Activated CD8-positive, alpha-beta memory T cell treated with anti-CD3 and anti-CD28 coated beads, Interleukin-2, amount 50 U/mL, for 1 hour (primary cell): Measurements from ENCODE around the gene ACVR1C.

Experiments
- DNase-seq: peaks from one replicate; pipeline ENCODE4 v3.0.0-alpha.2; 2020; ENCODE audit errors: extremely low read depth

ACVR1C gene

GRCh38 chr2:157628477-157629415 lies at the start of gene ACVR1C:
Gene ACVR1C (minus strand): TSS chr2:157628864. CDS start chr2:157628644, 220 bp downstream.
- DNase-seq, result no peak

- no peak for DNase-seq
Measured at GRCh38 chr2:157677941-157678340, 49.3 kb upstream of the ACVR1C start.

DNA sequence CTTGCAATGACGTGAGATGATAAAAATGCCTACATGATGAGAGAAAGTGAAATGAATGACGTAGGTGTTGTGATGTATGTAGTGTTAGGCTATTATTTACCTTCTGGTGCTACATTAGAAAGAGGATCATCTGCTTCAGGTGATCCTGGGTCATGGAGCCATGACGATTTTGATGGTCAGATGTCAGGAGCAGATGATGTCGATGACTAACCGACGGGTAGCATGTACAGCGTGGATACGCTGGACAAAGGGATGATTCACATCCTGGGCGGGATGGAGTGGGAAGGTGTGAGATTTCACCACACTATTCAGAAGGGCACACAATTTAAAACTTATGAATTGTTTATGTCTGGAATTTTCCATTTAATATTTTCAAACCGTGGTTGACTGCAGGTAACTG lies 43.5 kb upstream of the ACVR1C start:
- no peak for DNase-seq

GRCh38 chr2:157662401-157662800 lies 33.7 kb upstream of the ACVR1C start:
- no peak for DNase-seq

- no peak for DNase-seq
Measured at GRCh38 chr2:157661776-157662175, 33.1 kb upstream of the ACVR1C start.

DNA sequence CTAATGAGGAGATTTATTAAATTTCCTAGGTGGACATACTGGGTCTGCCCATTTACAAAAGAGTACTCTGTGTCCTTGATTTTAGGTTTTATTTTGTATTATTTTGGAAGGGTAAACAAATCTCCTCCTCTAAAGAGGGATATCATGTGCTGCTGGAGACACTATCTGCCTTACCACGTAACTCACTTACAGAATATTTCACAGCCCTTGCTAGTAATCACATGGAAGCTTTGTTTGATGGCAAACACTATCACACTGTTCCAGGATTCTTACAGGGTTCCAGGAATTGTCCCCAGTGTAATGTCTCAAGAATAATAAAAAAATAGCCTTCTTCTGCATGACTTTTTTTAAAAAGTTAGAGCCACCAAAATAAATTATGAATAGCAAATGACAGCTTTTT lies 29.2 kb upstream of the ACVR1C start:
- DNase-seq, result no peak

DNA sequence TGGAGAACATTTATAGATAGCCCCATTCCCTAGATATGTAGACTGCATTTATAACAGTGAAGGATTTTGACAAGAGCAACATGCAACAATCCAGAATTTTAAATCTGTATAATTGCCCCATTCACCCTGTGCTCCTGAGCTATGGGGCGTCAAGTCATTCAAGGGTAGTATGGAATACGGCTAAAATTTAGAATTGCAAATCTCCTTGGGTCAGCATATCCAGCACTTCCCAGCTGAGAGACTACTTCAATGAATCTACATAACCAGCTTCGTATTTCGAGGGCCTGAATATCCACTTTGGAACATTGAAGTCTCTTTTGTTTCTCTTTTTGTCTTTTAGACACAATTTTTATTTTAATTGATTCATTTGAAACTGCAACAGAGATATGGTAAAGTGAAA lies 28.4 kb upstream of the ACVR1C start:
- no peak for DNase-seq

DNA sequence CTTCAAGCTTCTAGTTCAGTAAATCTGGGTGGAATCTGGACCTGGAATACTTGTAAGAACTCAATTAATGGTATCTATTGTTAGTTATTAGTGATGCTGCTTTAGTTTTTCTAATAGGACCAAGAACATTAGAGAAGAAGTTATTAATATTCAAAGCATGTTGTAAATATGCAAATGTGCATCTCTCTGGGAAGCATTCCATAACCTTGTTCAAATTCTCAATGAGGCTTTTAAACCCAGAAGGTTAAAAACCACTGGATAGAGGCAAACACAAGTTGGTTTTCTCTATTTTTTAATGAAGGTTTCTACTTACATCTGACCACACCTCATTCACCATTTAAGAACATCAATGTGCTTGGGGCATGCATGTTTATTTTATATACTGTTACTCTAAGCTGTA lies 16.1 kb upstream of the ACVR1C start:
- no peak for DNase-seq

DNA sequence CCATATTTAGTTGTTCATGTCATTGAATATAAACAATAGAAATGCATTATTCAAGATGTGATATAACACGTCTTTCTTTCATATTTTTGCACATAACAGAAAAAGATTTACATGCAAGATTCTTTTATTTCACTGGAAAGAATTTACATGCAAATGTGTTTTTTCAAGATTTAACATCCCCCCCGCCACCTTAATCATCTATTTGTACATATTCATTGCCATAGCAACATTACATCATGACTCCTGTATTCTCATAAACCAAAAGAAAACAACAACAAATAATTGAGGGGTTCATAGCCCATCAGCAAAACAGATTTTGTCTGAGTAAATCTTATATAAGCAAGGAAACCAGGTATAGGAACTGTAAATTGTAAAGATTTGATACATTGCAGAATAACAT lies 3.2 kb upstream of the ACVR1C start:
- no peak for DNase-seq

DNA sequence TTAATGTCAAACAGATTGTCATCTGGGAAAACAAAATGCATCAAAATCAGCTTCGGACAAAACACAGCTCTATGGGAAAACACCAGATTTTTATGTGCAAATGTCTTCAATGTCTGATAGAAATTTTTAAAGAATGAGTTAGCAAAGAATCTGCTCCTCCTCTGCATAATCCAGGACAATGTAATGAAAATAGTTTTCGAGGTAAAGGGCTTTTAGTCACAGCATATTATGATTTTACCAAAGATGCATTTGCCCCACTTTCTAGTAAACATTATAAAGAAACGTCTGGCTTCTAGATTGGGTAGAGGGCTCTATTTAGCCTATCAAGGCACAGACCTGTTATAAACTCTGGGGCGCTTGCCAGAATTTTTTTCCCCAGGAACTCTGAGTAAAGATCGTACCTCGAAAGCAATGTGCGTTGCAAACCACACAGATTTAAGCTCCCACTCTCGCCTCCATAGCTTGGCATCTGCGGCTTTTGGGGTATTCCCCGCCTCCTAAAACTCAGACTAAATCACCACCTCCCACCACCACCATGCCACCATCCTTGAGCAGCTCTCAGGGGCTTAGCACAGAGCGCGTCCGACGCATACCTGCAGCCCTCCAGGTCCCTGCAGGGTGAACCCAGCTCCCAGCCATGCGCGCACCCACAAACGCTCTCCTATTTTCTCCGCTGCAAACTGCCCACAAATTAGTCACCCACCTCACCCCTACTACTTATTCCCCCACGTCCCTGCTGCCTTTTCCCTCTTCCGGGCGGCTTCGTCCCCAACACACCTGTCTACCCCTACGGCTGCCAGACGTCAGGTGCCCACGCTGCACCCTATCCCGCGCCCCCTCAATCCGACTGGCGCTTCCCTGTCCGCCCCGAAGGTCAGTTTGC lies 829 bp downstream of the ACVR1C start:
- DNase-seq, result no peak

- DNase-seq, result no peak
Measured at GRCh38 chr2:157625296-157625695, 3.4 kb downstream of the ACVR1C start.

DNA sequence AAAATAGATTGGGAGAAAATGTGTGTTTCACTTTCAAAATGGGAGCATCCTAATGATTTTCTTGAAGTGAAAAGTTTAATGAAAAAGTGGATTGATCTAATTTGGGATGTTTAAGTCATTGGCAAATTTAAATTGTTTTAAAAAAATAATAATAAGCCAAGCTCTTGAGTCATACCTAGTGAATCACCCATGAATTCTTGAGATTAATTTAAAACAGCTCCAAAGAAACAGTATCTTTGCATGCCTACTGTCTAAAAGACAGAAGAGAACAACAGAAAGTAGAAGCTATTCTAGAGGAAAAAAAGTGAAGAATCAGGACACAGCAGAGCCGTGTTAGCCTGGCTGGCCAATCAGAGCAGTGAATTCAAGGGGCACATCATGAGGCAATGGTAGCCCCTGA lies 7.7 kb downstream of the ACVR1C start:
- no peak for DNase-seq

- DNase-seq, result no peak
Measured at GRCh38 chr2:157611726-157612125, 16.9 kb downstream of the ACVR1C start.

DNA sequence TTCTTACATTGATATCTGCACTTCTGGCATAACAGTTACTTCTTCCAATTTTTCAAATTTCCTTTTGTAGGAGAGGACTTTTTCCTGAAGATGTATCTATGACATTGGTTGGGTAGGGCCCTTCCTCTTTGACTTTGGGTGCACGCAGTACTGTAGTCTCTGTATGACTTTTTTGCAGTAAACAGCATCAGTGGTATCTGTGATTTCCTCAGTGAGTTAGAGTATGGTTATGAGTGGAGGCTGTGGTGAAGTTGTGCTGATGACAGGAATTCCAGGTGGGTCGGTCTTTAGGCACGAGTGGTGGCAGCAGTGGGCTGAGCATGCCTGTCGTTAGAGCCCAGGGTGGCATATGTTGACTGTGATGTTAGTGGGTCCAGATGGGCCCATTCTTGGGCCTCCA lies 17.6 kb downstream of the ACVR1C start:
- DNase-seq, result no peak

- DNase-seq, result no peak
Measured at GRCh38 chr2:157606534-157606933, 22.1 kb downstream of the ACVR1C start.

DNA sequence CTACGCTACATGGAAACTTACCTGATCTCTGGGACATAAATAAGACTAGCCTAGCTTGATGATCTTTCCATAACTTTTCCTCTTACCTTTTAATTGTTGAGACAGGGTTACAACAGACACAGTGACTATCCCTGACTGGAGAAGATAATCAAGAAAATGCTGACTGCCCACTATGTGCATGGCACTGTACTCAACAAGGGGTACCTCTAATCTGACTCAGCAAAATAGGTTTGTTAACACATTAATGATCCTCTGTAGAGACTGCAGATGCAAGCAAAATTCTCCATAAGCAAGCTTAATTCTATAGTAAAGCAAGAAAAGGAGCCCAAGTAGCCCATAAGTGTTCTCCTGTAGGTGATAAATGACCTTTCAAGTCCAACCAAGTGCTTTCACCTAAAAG lies 25.5 kb downstream of the ACVR1C start:
- no peak for DNase-seq

DNA sequence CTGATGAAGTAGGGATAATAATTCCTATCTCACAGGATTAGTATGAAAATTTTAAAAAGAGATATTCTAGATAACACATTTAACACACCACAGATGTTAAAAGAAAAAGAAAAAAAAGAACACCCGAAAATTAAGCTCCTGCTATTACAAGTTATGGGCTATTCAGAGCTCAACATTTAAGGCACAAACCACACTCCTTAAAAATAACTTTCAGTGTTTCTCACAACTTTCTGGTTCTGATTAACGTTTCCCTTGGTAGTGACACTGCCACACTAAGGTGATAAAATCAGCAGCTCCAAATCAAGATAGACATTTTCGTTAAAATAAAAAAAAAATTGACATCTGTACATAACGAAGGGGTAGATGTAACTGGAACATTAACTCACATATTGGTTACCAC lies 26.9 kb downstream of the ACVR1C start:
- DNase-seq, result no peak

DNA sequence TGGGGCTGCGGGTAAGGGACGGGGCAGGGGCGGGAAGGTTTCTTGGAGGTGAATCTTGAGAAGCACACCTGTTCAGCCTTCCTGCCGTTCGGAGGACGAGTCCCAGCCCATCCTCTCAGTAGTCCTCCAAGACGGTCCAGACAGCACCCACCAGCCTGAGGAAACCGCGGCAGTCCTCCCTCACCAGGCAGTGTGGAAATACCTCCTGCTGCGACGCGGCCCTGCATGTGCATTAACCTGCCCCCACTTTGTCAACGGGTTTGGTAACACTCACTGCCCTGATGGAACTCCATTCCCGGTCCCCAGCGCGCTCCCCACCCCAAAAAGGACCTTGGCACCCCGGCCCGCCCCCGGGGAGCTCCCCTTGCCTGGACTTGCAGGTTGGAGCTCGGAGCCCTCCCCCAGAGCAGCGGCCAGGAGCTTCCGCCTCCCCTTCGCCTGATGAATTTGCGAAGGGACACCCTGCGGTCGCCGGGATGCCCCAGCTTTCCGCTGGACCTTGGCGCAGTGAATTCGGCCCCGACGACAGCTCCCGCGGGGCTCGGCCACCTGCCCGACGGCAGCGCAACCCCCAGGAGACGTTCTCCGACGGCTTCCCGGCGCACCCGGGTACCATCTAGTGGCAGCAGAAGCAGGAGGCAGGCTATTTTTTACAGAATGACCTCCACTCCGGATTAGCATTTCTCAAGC lies 31.5 kb downstream of the ACVR1C start:
- peak; percentile 10 for DNase-seq

- no peak for DNase-seq
Measured at GRCh38 chr2:157593411-157593810, 35.3 kb downstream of the ACVR1C start.

- DNase-seq, result no peak
Measured at GRCh38 chr2:157592948-157593347, 35.7 kb downstream of the ACVR1C start.

- DNase-seq, result no peak
Measured at GRCh38 chr2:157592374-157592773, 36.3 kb downstream of the ACVR1C start.

GRCh38 chr2:157587576-157587975 lies 41.1 kb downstream of the ACVR1C start:
- DNase-seq, result no peak
